ENCODE measurements around the gene SERPINH1.

Gene SERPINH1

DNA sequence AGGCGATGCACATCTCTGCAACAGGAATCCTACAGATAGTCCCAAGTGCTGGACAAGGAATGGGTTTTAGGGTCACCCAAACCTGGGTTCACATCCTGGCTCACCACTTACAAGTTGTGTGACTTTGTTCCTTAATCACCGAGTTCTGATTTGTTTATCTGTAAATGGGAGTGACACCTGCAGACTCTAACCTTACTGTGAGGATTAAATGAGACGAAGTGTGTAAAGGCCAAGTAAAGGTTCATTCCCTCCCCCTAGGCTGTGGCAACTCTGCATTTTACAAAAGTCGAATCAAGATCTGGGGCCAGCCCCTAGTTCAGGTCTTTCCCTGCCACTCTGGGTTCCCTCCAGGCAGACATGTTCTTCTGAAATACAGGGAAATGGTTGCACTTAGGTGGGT is 34.9 kb downstream of the SERPINH1 start:
- DNase-seq (ENCODE audit: low read depth in 2 of 2): no peak

DNA sequence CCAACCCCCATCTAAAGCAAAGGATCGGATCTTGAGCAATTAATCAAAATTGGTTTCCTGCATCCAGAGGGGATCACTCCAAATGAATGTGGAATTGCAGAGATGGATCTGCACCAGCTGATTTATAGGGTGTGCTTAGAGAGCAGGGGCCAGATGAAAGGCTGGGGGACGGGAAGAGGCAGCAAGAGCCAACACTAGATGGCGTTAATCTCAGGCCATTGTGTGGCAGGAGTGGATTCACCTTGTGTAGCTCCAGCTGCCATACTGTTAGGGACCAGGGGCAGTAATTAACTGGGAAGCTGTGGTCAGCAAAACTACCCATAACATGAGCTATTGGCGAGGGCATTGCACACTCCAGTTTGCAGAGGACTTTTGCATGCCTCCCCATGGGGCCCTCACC is 35.6 kb downstream of the SERPINH1 start:
- no peak for DNase-seq (ENCODE audit: low read depth in 2 of 2)

DNA sequence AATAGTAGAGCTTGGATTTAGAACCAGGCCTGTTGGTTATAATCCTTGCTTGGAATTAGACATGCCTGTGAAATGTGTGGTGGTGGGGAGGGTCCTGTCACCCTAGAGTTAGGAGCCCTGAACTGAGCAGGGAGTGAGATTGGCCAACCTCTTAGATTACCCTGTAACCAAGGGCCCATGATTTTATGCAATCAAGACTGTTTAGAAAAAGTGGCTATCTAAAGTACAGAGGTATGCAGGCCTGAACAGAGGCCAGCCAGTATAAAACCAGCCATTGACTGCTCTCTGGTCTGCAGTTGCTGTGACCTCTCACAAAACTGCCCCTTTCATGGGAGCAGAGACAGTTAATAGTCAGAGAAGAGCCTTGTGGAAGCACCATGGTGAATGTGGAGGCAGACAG is 36.2 kb downstream of the SERPINH1 start:
- no peak for DNase-seq (ENCODE audit: low read depth in 2 of 2)

DNA sequence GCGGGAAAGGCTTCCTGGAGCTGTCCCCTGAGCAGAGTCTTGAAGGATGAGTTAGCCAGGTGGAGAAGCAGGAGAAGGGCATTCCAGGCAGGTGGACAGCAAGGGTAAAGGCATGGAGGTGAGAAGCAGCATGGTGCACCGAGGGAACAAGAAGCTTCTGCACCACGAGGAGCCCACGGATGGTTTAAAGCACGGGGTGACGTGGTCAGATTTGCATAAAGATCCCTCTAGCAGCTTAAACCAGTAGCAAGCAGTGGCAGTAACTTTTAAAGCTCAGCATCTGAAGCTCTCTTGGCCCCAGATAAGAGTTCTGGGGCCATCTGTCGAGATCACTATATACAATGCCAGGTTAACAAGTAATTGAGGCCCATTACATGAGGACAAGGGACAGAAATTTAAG is 36.8 kb downstream of the SERPINH1 start:
- no peak for DNase-seq (ENCODE audit: low read depth in 2 of 2)

DNA sequence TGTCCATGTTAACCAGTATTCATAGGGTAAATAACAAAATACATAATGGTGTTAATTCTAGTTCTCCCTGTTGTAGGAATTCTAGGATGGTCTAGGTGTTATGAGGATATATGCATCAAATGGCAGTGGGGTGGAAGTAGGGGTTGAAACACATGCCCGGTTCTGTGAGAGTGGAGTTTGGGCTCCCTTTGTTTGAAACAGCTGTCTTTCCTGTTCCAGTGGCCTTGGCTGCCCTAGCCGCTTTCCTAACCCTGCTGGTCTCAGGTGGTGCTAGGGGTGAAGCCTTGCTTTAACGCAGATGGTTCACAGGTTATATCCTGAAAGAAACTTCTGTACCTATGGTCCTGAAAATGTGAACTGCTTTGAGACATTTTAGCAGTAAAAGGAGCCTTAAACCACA is 38.3 kb downstream of the SERPINH1 start:
- no peak for DNase-seq (ENCODE audit: low read depth in 2 of 2)

DNA sequence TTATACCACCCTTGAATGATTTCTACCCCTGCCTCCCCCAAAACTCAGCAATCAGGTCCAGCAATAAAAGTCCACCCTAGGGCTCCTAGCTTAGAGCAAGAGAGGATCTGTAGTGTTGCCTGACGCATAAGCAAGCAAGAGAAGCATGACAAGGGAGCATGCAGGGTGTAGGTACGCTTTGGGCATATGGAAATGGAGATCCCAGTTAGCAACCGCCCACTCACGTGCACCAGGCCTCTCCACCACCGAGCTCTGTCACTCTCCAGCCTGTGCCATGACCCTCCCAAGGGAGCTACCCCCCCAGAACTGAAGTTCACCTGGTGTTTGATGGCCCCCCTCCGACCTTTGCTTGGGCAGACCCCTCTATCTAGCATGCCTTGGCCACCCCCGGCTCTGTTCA is 39.4 kb downstream of the SERPINH1 start:
- DNase-seq (ENCODE audit: low read depth in 2 of 2): no peak

DNA sequence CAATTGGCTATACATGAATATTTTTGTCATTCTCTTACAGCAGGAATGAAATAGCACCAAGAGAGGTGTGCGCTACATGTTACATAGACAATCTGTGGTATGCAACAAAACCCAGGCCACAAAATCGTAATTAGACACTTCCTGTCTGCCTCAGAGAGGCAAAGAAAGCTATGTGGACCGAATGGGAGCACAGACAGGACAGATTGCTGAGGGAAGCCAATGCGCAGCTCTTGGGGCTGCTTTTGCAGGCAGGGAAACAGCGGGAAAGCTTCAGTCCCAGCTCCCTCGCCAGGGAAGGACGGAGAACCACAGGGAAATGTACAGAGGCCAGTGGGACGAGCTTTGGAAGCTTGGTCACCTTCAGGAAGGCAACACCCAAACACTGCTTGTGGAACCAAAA is 40.9 kb downstream of the SERPINH1 start:
- DNase-seq (ENCODE audit: low read depth in 2 of 2): no peak

DNA sequence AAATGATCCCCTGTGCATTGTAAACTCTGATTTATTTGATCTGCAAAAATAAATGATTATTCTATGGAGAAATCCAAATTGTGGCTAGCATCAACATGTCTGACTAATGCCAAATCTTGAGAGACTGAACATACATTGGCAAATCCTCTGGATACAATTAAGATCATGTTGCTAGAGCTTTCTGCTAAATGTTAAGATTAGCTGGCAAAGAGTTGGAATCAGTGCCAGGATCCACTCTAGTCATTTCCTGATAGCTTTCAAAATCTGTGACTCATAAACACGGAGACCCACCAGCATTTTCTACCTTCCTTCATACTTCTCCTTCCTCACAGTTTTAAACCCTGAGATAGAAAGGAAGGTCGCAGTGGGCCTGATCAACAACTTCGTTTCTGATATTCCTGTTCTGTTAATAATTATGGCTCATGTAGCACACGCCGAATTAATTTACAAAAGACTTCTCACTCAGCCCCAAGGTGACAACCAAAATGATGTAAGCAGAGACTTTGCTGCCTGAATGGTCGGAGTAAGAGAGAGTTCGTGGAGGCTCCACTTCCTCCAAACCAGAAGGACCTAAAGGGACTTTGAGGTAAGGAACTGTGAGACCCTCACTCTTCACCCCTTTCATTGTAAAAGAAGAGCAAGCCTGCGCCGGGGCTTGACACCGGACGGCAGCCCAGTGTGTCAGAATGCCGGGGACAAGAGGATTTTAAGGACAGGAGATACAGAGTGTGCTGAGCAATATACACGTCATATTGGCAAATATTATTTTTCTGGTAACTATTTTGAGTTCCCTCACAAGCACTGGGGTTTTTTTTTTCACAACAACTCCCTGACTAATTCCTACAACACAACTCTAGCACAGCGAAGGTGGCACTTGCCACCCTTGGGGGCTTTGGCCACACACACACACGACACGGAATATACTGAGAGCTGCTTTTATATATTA is 42.0 kb downstream of the SERPINH1 start:
- DNase-seq (ENCODE audit: low read depth in 2 of 2): no peak

DNA sequence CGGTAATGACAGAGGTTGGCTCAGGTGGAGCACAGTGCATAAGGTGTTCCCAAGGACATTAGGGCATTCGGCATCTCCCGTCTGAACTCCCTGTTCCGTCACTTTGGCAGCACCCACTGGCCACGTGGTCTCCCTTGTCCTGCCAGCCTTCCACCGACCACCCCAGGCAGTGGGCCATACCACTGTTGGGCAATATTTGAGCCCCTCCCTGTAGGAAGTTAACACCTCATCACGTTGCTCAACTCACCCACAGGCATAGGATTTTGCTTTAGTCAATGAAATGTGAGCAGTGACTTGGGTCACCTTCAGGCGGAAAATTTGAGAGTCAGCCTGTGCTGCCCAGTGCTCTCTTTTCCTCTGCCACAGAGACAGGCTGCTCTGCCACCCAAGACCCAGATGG is 44.0 kb downstream of the SERPINH1 start:
- no peak for DNase-seq (ENCODE audit: low read depth in 2 of 2)

DNA sequence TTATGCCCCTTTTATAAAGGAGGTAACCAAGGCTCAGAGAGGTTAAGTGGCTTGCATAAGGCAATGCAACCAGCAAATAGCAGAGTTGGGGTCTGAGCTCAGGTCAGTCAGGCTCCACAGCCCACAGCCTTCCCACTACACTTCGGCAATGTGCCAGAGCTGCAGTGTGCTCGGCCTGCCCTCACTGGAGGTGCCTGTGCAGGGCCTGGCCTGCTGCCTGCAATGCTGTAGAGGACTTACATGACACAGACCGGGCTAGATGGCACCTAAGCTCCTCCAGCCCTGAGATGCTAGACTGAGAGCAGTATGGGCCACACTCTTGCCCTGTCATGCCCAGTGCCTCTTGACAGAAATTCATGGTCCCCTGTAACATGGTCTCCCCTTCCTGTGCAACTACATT is 49.8 kb downstream of the SERPINH1 start:
- no peak for DNase-seq (ENCODE audit: low read depth in 2 of 2)

DNA sequence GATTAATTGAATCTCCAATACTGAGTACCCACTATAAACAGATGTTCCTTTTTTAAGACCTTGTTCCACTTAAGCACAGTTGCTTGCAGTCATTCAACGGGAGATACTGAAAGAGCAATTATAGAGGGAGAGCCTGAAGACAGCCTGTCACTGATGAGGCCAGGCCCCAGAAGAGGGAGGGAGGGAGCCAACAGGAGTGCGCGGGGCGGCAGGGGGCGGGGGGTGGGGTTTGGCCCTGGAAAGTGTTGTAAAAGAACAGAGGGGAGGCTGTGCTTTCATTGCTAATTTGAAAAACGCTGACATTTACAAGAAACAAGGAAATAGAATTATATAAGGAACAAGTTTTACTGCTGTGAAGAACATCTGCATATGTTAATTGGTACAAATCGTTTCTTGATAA is 53.7 kb downstream of the SERPINH1 start:
- DNase-seq (ENCODE audit: low read depth in 2 of 2): no peak

DNA sequence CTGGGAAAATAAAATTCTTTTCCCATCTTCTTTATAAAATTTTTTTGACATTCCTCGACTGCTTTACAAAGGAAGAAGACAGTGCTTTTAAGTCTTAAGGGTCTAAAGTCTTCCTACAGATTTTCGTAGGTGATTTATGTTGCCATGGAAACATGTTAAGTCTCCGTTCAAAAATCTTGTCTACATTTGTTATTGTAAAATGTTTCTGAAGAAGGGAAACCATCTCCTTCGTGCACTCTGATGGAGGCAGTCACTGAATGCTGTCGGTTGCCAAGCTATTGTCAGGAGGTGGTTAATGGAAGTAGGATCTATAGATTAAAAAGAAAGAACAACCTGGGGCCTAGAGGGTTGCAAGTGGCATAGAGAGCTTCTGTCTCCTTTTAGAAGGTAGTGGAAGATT is 54.2 kb downstream of the SERPINH1 start:
- no peak for DNase-seq (ENCODE audit: low read depth in 2 of 2)

Measured in stimulated activated CD4-positive, alpha-beta T cell treated with anti-CD3 and anti-CD28 coated beads, Interleukin-1b, Interleukin-23, amount 100 ng/mL, for 1 hour (primary cell).